GM04503 (cell line): Measurements from ENCODE around the gene PHLDB1.

Experiments used
- DNase-seq: peaks from one replicate; pipeline ENCODE4 v3.0.0-alpha.2; 2012; ENCODE audit warnings: low read depth

PHLDB1 gene

DNA sequence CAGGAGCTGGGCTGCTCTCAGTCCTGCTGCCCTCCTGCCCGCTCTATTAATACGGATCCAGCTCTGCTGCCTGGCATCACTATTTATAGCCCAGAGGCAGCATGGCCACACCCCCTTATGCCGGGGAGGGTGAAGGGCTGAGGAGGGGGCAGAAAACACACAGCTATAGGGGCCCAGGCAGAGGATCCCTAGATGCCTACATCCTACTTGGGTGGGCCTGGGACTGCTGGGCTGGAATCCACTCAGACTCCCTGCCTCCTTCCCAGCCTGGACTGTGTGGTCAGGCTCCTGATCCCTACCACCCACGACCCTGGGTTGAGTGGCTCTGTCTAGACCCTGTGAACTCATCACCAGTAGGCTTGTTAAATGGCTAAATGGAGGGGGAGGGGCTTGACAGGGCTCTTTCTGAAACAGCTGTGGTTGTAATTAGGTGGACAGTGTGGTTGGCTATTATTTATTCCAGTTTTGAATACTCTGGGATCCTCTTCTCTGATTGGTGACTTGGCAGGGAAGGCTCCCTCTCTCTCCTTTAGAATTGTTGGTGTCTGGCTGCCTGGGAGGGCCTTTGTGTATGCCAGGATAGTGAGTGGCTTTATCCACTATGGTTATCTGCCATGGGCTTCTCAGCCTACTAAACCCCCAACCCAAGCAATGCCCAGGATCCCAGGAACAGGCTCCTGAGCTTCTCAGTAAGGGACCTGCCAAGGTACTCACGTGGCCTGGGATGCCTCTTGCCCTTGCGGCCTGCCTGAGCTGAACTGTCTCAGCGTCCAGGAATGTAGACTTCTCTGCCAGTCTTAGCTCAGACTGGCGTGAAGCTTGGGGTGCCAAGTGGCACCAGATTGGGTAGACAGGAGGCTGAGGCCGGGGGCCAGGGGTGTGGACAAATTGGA lies 15.2 kb downstream of the PHLDB1 start:
- peak; percentile 71 for DNase-seq

DNA sequence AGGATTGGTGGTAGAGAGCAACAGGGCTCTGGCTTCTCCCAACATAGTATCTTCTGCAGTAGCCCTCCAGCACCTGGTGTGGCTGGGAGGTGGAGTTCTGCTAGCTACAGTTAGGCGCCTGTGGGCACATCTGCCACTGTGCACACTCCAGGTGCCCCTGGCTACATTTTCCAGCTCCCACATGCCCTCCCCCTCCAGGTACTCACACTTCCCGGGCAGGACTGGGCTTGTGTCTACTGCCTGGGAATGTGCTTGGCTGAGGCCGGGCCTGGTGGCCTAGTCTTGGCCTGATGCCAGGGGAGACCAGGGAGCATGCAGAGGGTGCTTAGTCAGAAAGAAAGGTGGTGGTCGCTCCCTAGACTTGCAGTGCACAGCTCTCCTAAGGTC lies 15.8 kb downstream of the PHLDB1 start:
- no peak for DNase-seq

DNA sequence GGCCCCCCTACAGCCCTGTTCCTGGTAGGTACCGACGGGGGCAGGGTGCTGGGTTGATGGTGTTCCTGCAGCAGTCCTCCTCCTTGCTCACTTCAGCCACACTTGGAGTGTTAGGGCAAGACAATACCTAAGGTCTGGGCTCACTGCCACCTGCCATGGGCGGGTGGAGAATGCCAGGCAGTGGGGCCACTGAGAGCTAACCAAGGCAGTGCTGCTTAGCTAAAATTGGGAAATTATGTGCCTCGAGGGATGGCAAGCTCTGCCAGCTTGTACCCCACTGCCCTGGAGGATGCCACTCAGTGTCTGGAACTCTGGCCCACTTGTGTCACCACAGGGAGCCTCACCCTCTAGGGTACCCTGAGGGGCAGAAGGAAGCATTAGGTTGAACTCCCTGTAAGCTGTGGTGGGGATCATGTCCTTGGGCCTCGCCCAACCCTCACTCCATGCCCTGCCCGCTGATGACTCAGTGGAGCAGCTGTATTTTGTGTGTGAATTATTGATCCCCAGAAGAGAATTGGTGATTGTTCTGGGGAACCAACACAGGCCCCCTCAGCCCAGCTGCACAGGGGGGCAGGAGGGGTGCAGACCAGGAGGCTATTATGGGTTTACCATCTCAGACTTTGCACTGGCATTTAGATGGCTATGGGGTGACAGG lies 17.7 kb downstream of the PHLDB1 start:
- DNase-seq, result no peak

DNA sequence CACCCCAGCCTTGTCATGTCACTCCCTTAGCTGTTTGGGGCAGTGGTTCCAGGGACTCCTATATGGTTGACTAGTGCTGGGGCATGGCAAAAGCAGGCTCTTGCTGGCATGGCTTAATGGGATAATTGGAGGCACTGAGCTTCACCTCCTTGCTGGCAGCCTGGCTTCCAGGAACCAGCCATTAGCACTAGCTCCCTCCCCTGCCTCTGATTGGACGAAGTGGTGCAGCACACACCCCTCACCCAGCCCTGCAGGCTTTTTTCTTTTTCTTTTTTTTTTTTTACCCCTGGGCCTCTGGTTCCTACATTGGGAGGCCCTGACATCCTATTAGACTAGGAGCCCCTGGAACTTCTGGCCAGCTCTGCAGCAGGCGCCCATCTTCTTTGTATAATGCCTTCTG lies 18.6 kb downstream of the PHLDB1 start:
- DNase-seq, result no peak

DNA sequence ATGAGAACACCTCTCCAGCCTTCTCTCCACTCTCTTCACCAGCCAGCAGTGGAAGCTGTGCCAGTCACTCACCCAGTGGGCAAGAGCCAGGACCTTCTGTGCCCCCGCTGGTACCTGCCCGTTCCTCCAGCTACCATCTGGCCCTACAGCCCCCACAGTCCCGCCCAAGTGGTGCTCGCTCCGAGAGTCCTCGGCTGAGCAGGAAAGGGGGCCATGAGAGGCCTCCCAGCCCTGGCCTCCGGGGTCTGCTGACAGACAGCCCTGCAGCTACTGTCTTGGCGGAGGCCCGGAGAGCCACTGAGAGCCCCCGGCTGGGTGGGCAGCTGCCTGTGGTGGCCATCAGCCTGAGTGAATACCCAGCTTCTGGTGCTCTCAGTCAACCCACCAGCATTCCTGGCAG lies 20.2 kb downstream of the PHLDB1 start:
- no peak for DNase-seq

DNA sequence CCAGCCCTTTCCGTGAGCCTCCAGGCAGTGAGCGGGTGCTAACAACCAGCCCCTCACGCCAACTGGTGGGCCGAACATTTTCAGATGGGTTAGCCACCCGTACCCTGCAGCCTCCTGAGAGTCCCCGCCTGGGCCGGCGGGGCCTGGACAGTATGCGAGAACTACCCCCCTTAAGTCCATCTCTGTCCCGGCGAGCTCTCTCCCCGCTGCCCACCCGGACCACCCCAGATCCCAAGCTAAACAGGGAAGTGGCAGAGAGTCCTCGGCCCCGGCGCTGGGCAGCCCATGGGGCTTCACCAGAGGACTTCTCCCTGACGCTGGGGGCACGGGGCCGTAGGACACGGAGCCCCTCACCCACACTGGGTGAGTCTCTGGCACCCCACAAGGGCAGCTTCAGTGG lies 20.6 kb downstream of the PHLDB1 start:
- DNase-seq, result no peak

DNA sequence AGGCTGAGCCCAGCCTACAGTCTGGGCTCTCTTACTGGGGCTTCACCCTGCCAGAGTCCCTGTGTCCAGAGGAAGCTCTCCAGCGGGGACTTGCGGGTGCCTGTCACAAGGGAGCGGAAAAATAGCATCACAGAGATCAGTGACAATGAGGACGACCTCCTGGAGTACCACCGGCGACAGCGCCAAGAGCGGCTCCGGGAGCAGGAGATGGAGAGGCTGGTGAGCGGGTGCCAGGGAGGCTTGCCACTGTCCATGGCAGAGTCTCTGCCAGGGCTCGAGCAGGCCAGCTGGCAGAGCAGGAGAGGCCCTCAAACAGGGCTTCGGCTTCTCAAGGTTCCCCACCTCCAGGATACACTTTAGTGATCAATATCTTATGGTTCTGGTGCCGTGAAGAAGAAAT lies 21.0 kb downstream of the PHLDB1 start:
- no peak for DNase-seq

DNA sequence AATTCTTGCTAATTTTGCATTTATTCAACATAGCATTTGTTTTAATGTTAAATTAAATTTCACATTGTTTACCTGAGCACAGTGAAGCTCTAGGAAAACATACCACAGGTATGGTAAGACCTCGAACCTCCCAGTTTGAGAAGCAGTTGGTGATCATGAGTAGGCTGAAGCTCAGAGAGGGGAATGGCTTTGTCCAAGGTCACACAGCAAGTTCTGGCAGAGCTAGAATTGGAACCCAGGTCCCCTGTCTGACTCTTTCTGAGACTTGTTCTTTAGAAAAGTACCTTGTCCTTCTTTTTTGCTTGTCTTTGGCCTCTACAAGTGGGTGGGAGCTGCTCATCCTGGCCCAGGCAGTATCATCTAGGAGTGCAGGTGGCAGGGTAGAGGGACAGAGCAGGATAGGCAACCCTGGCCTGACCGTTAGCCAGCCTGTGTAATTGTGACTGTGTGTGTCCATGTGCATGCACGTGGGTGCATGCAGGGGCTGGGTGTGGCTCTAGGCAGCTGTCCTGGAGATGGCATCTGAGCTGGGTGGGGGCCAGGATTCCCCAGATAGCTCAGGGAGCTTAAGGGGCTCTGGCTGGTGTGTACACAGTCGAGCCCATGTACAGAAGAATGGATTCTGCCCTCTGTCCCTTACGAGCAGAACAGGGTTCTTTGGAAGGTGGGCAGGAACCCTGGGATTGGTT lies 21.6 kb downstream of the PHLDB1 start:
- DNase-seq, result no peak

DNA sequence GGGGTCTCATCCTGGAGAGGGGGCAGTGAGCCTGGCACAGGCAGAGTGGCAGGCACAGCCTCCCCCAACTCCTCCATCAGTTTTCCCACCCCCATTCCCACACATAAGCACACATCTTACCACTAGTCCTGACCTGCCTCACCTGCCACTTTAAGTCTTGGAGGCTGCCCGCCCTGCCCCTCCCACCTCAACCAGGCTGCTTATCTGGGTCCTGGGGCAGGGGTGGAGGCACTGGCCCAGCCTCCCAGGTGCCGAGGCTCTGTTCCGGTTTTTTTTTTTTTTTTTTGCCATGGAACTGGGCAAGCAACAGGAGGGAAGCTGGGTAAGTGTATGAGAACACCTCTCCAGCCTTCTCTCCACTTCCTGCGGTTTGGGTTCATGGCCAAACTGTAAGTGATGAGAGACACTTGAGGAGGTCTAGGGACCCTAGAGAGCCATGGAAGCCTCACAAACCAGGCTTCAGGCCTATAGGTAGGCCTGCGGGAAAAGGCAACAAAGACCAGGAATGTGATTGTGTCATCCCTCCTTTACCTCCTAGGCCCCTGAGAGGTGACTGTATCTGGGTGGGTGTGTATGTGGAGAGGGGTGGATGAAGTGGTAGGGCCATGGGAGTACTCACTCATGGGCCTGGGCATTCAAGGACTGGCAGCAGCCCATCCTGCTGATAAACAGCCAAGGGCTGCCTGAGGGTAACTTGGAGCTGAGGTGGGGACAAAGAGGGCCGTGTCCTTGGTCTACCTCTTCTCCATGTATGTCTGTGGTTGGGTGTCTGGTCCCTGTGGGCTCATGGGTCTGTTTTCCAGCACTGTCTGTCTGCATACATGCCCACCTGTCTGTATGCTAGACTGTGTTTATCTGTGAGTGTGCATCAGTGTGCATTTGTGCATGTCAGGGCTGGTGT lies 22.6 kb downstream of the PHLDB1 start:
- no peak for DNase-seq

DNA sequence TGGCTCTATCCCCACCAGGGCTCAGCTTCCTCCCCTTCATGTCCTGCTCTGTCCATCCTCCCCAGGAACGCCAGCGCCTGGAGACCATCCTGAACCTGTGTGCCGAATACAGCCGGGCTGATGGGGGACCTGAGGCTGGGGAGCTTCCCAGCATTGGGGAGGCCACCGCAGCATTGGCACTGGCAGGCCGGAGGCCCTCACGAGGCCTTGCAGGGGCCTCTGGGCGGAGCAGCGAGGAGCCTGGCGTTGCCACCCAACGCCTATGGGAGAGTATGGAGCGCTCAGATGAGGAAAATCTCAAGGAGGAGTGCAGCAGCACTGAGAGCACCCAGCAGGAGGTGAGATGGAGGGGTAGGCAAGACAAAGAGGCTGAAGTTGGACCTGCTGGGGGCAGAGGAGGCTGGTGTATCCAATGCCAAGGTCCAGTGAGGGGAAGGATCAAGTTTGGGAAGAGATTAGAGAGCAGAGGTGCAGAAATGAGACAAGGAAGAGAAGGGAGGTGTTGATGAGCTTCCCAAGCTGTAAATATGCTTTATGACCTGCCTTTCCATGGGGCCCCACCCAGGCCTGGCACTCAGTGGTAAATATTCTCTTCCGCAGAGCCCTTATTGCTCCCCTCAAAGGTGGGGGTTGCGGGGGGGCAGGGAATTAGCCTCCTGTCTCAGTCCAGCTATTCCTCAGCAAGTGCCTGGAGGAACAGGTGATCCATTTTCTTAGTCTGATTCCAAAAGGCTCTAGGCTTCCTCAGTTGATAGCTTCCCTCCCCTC lies 23.9 kb downstream of the PHLDB1 start:
- DNase-seq, result no peak

DNA sequence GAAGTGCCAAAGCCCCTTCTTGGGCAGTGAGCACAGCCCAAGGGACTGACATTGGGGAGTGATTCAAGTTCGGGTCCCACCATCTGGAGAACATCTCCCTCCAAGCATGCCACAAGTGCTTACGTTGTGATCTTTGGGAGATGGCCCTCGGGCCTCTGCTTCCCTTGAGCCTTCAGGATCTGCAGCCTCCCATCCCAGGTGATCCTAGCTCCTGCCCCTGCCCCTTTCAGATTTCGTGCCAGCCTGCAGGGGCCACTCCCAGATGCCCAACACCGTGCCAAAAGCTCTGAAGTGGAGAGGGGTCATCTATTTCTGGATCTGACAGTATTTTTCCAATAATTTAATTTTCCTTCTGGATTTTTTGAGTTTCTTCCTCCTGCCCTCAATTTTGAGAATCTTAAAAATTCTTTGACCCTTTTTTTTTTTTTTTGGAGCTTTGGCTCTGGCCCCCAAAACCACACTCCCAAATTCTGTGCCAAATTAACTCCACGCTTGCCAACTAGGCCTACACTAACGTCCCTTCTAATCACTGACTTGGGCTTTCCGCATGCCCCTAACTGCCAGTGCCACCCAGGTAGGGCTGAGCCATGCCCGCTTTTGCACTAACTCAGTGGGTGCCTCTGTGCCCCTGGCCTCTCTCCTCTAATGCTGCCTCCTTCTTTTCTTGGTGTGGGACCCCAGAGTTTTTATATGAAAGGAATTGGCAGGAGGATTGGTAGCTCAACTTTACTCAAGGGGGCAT lies 25.3 kb downstream of the PHLDB1 start:
- DNase-seq, result no peak

DNA sequence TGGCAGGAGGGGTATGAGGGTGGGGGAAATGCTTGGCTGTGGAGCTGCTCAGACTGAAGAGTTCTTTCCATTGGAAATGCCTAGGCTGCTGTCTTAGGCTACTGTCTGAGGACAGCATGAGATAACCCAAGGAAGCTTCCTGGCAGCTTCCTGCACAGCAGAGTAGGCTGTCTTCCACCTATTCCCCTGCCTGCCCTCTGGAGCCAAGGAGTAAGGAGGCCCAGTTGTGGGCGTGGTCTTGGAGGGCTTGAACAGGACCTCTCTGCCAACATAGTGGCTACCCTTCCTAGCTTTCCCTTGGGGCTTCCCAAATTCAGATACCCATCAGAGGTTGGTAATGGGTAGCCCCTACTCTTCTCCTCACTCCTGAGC lies 25.9 kb downstream of the PHLDB1 start:
- no peak for DNase-seq

DNA sequence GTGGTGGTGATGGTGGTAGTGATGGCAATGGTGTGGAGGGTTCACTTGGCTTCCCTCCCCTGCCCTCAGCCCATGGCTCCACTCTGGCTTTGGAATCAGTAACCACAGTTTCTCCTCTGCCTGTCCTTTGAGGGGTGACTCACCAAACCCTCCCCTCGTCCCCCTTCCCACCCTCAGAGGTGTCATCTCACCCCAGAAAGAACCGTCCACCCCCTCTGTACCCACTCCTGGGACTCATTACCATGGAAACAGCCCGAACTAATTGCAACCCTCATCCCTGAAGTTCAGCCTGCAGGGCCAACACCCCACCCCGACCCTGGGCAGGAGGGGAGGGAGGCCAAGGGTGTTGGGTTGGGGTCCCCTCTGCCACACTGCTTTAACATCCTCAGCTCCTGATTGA lies 26.6 kb downstream of the PHLDB1 start:
- no peak for DNase-seq

DNA sequence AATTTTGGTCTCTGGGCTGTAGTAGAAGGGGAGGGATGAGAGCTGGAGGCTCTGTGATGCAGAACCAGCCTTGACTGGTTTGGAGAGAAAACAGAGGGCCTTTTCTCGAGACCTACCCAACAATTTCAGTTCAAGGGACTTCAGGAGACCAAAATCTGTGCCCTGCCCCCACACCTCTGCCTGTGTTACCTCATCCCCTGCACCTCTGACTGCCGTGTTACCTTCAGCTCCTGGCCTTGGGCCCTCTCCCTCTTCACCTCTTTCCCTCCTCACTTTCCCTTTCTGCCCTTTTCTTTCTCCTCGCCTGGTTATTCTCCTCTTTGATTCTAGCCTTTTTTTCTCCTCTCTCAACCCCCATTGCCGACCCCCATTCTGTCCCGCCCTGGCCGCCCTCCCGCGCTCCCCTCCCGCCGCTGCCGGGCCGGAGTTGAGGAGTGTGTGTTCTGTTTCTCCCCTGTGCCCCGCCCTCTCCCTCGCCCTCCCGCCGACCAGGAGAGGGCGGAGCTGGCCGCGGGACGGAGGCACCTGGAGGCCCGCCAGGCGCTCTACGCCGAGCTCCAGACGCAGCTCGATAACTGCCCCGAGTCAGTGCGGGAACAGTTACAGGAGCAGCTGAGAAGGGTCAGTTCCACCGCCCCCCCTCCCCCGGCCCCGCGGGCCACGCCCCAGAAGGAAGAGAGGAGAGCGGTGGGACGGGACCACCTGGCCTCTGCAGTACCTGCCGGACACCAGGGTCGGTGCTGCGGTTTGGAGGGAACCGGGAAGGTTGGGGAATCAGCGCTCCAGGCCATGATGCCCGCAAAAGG lies 27.2 kb downstream of the PHLDB1 start:
- no peak for DNase-seq

DNA sequence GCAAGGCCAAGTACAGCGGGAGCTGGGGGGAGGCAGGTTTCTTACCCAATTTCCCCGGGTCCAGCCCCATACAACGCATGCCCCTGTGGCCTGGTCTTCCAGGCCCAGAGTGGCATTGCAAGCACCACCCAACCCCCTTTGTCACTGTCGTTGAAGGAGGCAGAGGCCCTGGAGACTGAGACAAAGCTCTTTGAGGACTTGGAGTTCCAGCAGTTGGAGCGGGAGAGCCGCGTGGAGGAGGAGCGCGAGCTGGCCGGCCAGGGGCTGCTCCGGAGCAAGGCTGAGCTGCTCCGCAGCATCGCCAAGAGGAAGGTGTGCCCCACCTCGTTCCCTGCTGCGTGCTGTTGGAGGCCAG lies 27.8 kb downstream of the PHLDB1 start:
- no peak for DNase-seq

DNA sequence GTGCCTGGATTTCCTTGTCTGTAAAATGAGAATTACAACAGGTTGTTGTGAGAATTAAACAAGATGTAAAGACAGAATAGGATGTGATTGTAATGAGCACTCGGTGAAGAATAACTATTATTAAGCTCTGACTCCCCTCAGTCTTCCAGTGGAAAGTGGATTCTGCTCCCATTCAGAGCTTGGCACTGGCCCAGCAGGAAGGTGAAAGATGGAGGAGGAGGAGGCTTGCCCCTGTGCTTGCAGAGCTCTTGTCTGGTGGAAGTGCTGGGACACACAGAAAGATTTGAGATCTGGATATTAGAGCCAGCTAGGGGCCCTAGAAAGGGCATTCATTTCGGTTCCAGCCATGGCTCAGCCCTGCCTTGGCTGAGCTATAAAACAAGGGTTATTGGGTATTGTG lies 28.2 kb downstream of the PHLDB1 start:
- no peak for DNase-seq

DNA sequence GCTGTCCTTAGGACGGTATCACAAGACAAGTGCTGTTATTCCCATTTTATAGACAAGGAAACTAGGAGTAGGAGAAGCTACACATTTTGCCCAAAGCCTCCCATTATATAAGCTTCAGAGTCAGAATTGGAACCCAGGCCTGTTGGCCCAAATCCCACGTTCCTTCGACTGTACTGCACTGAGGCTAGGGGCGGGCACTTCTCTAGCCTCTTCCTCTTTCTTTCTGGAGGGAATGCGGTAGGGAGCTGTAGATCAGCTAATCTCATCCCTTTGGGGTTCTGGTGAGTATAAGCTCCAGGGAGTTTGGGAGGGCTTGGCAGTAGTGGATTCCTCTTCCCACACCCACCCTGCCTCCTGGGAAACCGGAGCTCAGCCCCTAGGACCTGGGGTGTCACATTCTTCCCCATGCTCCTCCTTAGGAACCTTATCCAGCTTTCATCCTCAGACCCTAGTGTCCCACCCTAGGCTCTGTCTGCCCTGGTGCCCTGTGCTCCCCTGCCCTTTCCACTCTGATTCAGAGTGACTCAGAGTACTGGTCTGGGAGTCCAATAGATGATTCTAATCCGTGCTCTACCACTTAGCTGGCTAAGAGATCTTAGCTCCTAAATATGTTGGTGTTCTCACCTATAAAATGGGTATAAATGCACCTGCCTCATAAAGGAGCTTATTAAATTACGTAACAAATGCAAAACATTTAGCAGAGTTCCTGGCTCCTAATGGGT lies 29.3 kb downstream of the PHLDB1 start:
- no peak for DNase-seq

DNA sequence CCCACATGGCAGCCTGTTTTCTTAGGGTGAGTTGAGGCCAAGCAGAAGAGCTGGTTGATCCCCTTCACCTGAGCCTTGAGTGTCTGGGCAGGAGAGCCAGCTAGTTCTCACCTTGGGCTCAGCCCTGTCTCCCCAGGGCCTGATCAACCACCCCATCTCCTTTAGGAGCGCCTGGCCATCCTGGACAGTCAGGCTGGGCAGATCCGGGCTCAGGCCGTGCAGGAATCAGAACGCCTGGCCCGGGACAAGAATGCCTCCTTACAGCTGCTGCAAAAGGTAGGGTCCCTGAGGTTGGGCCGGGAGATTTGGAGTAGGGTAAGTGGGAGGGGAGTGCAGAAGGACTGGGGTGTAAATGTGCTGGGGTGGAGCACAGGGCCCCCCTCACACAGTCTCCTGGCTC lies 31.3 kb downstream of the PHLDB1 start:
- no peak for DNase-seq

DNA sequence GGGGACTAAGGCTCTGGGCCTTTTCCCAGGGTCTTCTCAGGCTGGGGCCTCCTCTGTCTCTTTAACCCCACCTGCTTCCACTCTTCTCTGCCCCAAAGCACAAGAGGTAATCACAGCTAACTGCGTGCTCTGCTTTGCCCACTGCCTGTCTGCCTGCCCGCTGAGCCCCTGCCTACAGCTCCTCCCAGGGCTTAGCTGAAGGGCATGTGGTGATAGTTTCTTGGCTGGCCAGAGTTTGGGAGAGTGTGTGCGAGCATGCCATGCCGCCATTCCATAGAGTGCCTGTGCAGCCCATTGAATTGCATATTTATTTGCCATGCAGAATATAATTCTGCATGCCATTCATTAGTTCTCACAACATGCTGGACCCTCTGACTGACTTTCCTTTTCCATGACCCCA lies 32.5 kb downstream of the PHLDB1 start:
- DNase-seq, result no peak
